ENCODE data around the gene ASTN2. TPM values are rescaled to one million over a fixed set of nuclear protein-coding genes. Genes with fewer than 3 reads are reported as not detected.

Gene ASTN2
- total RNA-seq, 4 donors from 2014 or later: 0.97 to 4.7 (median 3.0) TPM

GRCh38 chr9:116422119-116422979 is 992.5 kb downstream of the ASTN2 start:
- intact Hi-C loops (cut with DNase I; ENCODE audit: low total_unique reads): no loop called here
- DNase-seq (ENCODE audit: low spot score in 2 of 2): no peak
- H3K4me3 ChIP-seq (ENCODE audit: low read depth, poor library complexity, severe bottlenecking): no peak overlapping the region
- no peak for TF ChIP-seq POLR2A (IDR thresholded peaks at IDR 0.05)
- no peak for TF ChIP-seq CTCF (IDR thresholded peaks at IDR 0.05)
- WGBS, 2 donors: 85 to 89% methylated on average over 5 of the region's 5 CpGs

GRCh38 chr9:116420993-116421538 is 993.8 kb downstream of the ASTN2 start:
- DNase-seq (ENCODE audit: low spot score in 2 of 2): no peak
- TF ChIP-seq POLR2A (IDR thresholded peaks at IDR 0.05): no peak
- no peak for TF ChIP-seq CTCF (IDR thresholded peaks at IDR 0.05)
- intact Hi-C loops (cut with DNase I; ENCODE audit: low total_unique reads): no loop called here
- no peak overlapping the region for H3K4me3 ChIP-seq (ENCODE audit: low read depth, poor library complexity, severe bottlenecking)
- 43 to 71% methylated on average over 1 of the region's 1 CpG for WGBS, 2 donors

GRCh38 chr9:116419181-116419580 is 995.7 kb downstream of the ASTN2 start:
- intact Hi-C loops (cut with DNase I; ENCODE audit: low total_unique reads): no loop called here
- H3K4me3 ChIP-seq (ENCODE audit: low read depth, poor library complexity, severe bottlenecking): no peak overlapping the region
- WGBS, 2 donors: 45 to 76% methylated on average over 3 of the region's 3 CpGs
- DNase-seq (ENCODE audit: low spot score in 2 of 2): no peak
- no peak for TF ChIP-seq POLR2A (IDR thresholded peaks at IDR 0.05)
- no peak for TF ChIP-seq CTCF (IDR thresholded peaks at IDR 0.05)

- TF ChIP-seq CTCF (IDR thresholded peaks at IDR 0.05) (no peak), POLR2A (IDR thresholded peaks at IDR 0.05) (no peak)
- H3K4me3 ChIP-seq (ENCODE audit: low read depth, poor library complexity, severe bottlenecking): no peak overlapping the region
- DNase-seq (ENCODE audit: low spot score in 2 of 2): no peak
- 68 to 78% methylated on average over 2 of the region's 2 CpGs for WGBS, 2 donors
- intact Hi-C loops (cut with DNase I; ENCODE audit: low total_unique reads): no loop called here
These were observed 997.4 kb downstream of the ASTN2 start for GRCh38 chr9:116417464-116417863.

GRCh38 chr9:116416421-116416820 is 998.4 kb downstream of the ASTN2 start:
- no peak overlapping the region for H3K4me3 ChIP-seq (ENCODE audit: low read depth, poor library complexity, severe bottlenecking)
- TF ChIP-seq POLR2A (IDR thresholded peaks at IDR 0.05): no peak
- intact Hi-C loops (cut with DNase I; ENCODE audit: low total_unique reads): no loop called here
- DNase-seq (ENCODE audit: low spot score in 2 of 2): no peak
- WGBS, 2 donors: 78 to 95% methylated on average over 1 of the region's 1 CpG

GRCh38 chr9:116414374-116414773 is 1000.5 kb downstream of the ASTN2 start:
- WGBS, 2 donors: 67 to 82% methylated on average over 2 of the region's 2 CpGs
- H3K4me3 ChIP-seq (ENCODE audit: low read depth, poor library complexity, severe bottlenecking): no peak overlapping the region
- no peak for TF ChIP-seq POLR2A (IDR thresholded peaks at IDR 0.05)
- no peak for TF ChIP-seq CTCF (IDR thresholded peaks at IDR 0.05)
- intact Hi-C loops (cut with DNase I; ENCODE audit: low total_unique reads): no loop called here
- DNase-seq (ENCODE audit: low spot score in 2 of 2): no peak

Measured in lower leg skin (tissue), 4 donors.